ENCODE measurements around the gene DNAI2.

DNA sequence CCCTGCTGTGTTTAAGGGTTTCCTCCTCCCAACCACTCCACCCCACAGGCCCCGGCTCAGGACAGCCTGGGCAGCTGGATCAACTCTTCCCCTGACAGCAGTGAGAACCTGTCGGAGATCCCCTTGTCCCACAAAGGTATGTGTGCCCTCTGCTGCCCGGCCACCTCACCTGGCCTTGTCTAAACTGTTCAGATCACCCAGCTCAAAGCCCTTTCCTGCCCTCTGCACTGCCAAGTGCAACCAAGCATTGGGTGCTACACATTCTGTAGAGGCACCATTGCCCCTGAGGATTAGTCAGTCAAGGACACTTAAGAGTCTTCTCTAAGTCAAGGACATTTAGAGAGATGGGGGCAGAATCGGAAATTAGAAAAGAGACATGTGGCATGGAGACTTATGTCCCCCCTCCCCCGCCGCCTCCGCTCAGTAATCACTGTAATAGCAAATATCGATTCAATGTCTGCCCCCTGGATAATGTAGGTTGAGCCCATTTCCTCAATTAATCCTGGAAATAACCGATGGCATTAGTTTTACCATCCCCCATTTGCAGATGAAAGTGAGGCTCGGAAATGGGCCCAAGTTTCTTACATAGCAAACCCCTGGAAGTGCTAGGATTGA lies 79.5 kb downstream of the DNAI2 start:
- TF ChIP-seq, protein P1, sequence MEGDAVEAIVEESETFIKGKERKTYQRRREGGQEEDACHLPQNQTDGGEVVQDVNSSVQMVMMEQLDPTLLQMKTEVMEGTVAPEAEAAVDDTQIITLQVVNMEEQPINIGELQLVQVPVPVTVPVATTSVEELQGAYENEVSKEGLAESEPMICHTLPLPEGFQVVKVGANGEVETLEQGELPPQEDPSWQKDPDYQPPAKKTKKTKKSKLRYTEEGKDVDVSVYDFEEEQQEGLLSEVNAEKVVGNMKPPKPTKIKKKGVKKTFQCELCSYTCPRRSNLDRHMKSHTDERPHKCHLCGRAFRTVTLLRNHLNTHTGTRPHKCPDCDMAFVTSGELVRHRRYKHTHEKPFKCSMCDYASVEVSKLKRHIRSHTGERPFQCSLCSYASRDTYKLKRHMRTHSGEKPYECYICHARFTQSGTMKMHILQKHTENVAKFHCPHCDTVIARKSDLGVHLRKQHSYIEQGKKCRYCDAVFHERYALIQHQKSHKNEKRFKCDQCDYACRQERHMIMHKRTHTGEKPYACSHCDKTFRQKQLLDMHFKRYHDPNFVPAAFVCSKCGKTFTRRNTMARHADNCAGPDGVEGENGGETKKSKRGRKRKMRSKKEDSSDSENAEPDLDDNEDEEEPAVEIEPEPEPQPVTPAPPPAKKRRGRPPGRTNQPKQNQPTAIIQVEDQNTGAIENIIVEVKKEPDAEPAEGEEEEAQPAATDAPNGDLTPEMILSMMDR (conservative IDR thresholded peaks at IDR 0.05; ENCODE audit: low read length) = no peak
- no peak for TF ChIP-seq EZH2phosphoT487 (IDR thresholded peaks at IDR 0.05; ENCODE audit: borderline replicate concordance)

All from Loucy (cell line).